Activated T-cell treated with anti-CD3 and anti-CD28 coated beads for 1 hour (primary cell): ENCODE data around the gene DPAGT1.
"Not testable (repeated sequence)": the region's sequence is repeated elsewhere in the genome, so short reads cannot be mapped to it uniquely, and the experiment has no call there.

Experiments
- DNase-seq: peaks from one replicate; pipeline ENCODE4 v3.0.0-alpha.2; 2020; ENCODE audit warnings: low read depth

DPAGT1 gene

GRCh38 chr11:119093942-119094815 is 7.5 kb downstream of the DPAGT1 start:
- no peak for DNase-seq

- DNase-seq, result no peak
Observed at GRCh38 chr11:119092880-119093842, 8.5 kb downstream of the DPAGT1 start.

GRCh38 chr11:119091966-119092879 is 9.4 kb downstream of the DPAGT1 start:
- no peak for DNase-seq

GRCh38 chr11:119091178-119091577 is 10.5 kb downstream of the DPAGT1 start:
- DNase-seq, result no peak

- DNase-seq, result no peak
Observed at GRCh38 chr11:119089319-119089718, 12.3 kb downstream of the DPAGT1 start.

DNA sequence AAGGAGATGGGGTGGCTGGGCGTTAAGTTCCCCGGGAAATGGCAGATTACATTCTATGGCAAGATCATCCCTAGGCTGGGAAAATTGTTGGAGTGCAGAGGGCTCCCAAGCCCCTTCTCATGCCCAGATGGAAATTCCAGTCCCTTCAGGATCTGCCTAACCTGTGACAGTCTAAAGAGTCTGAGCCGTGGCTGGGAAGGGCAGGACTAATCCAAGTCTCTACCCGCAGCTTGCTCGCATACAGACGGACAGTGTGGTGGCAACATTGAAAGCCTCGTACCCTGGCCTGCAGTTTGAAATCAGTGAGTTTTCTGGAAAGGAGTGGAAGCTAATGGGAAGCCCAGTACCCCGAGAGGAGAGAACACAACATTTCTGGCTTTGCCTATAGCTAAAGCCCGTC is 13.2 kb downstream of the DPAGT1 start:
- no peak for DNase-seq

- no peak for DNase-seq
Observed at GRCh38 chr11:119087747-119088241, 13.9 kb downstream of the DPAGT1 start.

- DNase-seq, result no peak
Observed at GRCh38 chr11:119087123-119087522, 14.5 kb downstream of the DPAGT1 start.

GRCh38 chr11:119085437-119085847 is 16.2 kb downstream of the DPAGT1 start:
- DNase-seq, result no peak

DNA sequence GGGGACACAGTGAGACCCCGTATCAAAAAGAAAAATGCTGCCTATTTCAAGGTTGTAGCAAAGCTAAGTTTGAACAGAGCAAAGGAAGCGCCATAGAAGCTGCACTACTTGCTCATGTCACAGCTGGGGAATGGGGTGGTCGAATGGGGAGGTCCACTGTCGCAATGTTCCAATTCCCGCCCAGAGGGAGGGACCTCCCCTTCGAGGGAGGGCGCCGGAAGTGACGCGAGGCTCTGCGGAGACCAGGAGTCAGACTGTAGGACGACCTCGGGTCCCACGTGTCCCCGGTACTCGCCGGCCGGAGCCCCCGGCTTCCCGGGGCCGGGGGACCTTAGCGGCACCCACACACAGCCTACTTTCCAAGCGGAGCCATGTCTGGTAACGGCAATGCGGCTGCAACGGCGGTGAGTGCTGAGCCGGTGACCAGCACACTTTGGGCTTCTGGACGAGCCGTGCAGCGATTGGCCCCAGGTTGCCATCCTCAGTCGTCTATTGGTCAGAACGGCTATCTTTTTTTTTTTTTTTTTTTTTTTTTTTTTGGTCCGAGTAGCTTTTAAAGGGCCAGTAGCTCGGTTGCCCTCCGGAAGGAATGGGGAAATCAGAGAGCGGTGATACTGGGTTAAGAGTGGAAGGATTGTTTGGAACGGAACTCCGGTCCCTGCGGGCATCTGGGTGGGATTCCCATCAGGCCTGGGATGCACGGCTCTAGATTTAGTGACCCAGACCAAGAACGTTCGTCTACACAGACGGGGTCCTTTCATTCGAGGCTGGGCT is 16.8 kb downstream of the DPAGT1 start, which contains the start of gene HMBS:
HMBS (plus strand) TSS at position 219 of the 774 bp plus-strand sequence; CDS start at position 372, 153 bp downstream.
- DNase-seq, result peak; percentile 83

- no peak for DNase-seq
Observed at GRCh38 chr11:119081682-119082260, 19.9 kb downstream of the DPAGT1 start.

- DNase-seq, result no peak
Observed at GRCh38 chr11:119078675-119079420, 22.8 kb downstream of the DPAGT1 start.

- no peak for DNase-seq
Observed at GRCh38 chr11:119077839-119078238, 23.8 kb downstream of the DPAGT1 start.

GRCh38 chr11:119067371-119068222 is 34.1 kb downstream of the DPAGT1 start, which contains the start of gene VPS11:
Gene VPS11, plus strand, starts transcription at chr11:119067818. Its CDS starts 6 bp downstream, at chr11:119067824.
- peak; percentile 97 for DNase-seq

DNA sequence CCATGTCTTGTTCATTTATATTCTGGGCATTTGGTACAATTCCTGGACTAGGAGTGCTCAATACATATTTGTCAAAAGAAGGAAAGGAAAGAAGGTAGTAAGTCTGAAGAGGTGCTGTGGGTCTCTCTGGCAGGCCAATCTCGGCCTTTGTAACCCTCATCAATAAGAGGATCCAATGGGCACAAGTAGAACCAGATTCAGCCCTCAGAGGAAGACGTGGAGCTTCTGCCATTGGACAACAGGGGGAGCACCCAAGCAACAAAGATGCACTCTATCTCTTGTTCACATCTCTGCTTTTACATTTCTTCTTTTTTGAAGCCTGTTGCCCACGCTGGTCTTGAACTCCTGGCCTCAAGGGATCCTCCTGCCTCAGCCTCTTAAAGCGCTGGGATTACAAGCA is 36.3 kb downstream of the DPAGT1 start:
- DNase-seq, result peak; percentile 19

DNA sequence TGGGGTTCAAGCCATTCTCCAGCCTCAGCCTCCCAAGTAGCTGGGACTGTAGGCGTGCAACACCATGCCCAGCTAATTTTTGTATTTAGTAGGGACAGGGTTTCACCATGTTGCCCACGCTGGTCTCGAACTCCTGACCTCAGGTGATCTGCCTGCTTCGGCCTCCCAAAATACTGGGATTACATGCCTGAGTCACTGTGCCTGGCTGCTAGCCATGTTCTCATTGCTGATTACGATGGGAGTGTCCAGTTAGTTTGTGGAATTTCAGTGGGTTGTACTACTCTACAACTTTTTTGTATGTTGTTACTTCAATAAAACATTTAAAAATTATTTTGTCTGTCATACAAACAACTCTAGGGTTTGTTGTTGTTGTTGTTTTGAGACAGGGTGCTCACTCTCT is 38.9 kb downstream of the DPAGT1 start:
- DNase-seq, result no peak

GRCh38 chr11:119061256-119061655 is 40.4 kb downstream of the DPAGT1 start:
- no peak for DNase-seq

DNA sequence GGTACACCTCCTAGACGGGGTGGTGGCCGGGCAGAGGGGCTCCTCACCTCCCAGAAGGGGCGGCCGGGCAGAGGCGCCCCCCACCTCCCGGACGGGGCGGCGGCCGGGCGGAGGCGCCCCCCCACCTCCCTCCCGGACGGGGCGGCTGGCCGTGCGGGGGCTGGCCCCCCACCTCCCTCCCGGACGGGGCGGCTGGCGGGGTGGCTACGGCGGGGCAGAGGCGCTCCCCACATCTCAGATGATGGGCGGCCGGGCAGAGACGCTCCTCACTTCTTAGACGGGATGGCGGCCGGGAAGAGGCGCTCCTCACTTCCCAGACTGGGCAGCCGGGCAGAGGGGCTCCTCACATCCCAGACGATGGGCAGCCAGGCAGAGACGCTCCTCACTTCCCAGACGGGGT is 42.5 kb downstream of the DPAGT1 start:
- not testable (repeated sequence) for DNase-seq
